Mammary epithelial cell (primary cell): ENCODE measurements around the gene RHOA.

Experiments used
- CTCF ChIP-seq, 2 donors: IDR thresholded peaks in 1 of 2; conservative IDR thresholded peaks in 1 of 2; 2 replicates each; pipeline ENCODE4 v1.5.1; 2011 to 2012; ENCODE audit warnings: inconsistent platforms in 2 of 2, low read length in 2 of 2, mild to moderate bottlenecking in 2 of 2, control low read depth in 1 of 2, low read depth in 1 of 2; ENCODE audit not compliant: insufficient read depth in 1 of 2; ENCODE audit errors: extremely low read depth in 1 of 2
- EZH2 ChIP-seq: IDR thresholded peaks from 2 replicates; pipeline ENCODE4 v1.6.1; 2012; ENCODE audit warnings: low read length, inconsistent platforms, borderline replicate concordance

GRCh38 chr3:49460188-49460890 is 48.6 kb upstream of the RHOA start:
- TF ChIP-seq CTCF (conservative IDR thresholded peaks at IDR 0.05 in 1 of 2, IDR thresholded peaks at IDR 0.05 in 1 of 2; ENCODE audit: extremely low read depth in 1 of 2, insufficient read depth in 1 of 2, low read depth in 1 of 2, low read length in 2 of 2) (no peak), EZH2 (no peak)
